PC-9 (cell line): ENCODE measurements around the gene BTBD10. TPM values are rescaled to one million over a fixed set of nuclear protein-coding genes. Genes with fewer than 3 reads are reported as not detected.

Experiments
- BruUV-seq: library from RNA; stranded (reverse); fragments of 400-500 nt; replicated peaks from 2 replicates; lab custom pipeline; 2021; lab: Mats Ljungman, UMichigan
- CTCF ChIA-PET: fragments of 300-600 bp; sonication (Branson Sonifier 250); formaldehyde crosslinking; loops from one replicate; lab custom pipeline; 2022; ENCODE audit warnings: antibody characterized with exemption; lab: Charles Lee
- POLR2A ChIA-PET: fragments of 300-600 bp; sonication (Branson Sonifier 250); formaldehyde crosslinking; loops from one replicate; lab custom pipeline; 2022; ENCODE audit warnings: antibody characterized with exemption; ENCODE audit not compliant: unreplicated experiment; lab: Charles Lee
- DNase-seq, 2 experiments: peaks; one replicate each; pipeline versions ENCODE4 v3.0.0 to v3.0.0-alpha.2; 2015 to 2022; ENCODE audit warnings: mixed read lengths in 1 of 2
- H2AFZ ChIP-seq: fragments of 200-600 bp; sonication (generic); 2 replicates; pipeline ENCODE4 v1.8.1; 2017; ENCODE audit warnings: antibody characterized with exemption
- H3F3A ChIP-seq: fragments of 200-600 bp; sonication (generic); 2 replicates; pipeline ENCODE4 v1.8.1; 2017; ENCODE audit warnings: antibody characterized with exemption, mild to moderate bottlenecking, low read depth; ENCODE audit not compliant: insufficient read depth
- H3K27ac ChIP-seq: fragments of 200-600 bp; sonication (generic); 2 replicates; pipeline ENCODE4 v1.6.1; 2016; ENCODE audit warnings: mixed run types
- H3K27me3 ChIP-seq: fragments of 200-600 bp; sonication (generic); 2 replicates; pipeline ENCODE4 v1.6.1; 2016; ENCODE audit warnings: low read depth, mixed run types; ENCODE audit not compliant: insufficient read depth
- H3K36me3 ChIP-seq: fragments of 200-600 bp; sonication (generic); 2 replicates; pipeline ENCODE4 v1.6.1; 2016; ENCODE audit warnings: low read depth, mixed run types
- H3K4me1 ChIP-seq: fragments of 200-600 bp; sonication (generic); replicated peaks from 2 replicates; pipeline ENCODE4 v1.6.1; 2016; ENCODE audit warnings: mixed run types; ENCODE audit not compliant: insufficient read depth
- H3K4me2 ChIP-seq: fragments of 200-600 bp; sonication (generic); 2 replicates; pipeline ENCODE4 v1.6.1; 2017; ENCODE audit warnings: mixed run types
- H3K4me3 ChIP-seq: fragments of 200-600 bp; sonication (generic); 2 replicates; pipeline ENCODE4 v1.6.1; 2016; ENCODE audit warnings: mixed run types
- H3K79me2 ChIP-seq: fragments of 200-600 bp; sonication (generic); 2 replicates; pipeline ENCODE4 v1.6.1; 2017; ENCODE audit warnings: low read depth, mixed run types
- H3K9me2 ChIP-seq: fragments of 200-600 bp; sonication (generic); 2 replicates; pipeline ENCODE4 v1.8.1; 2017; ENCODE audit warnings: mild to moderate bottlenecking; ENCODE audit not compliant: insufficient read depth
- H3K9me3 ChIP-seq: fragments of 200-600 bp; sonication (generic); 2 replicates; pipeline ENCODE4 v1.8.1; 2016; ENCODE audit warnings: low read depth; ENCODE audit not compliant: insufficient read depth
- H4K20me1 ChIP-seq: fragments of 200-600 bp; sonication (generic); 2 replicates; pipeline ENCODE4 v1.8.1; 2017; ENCODE audit not compliant: insufficient read depth
- EZH2 ChIP-seq: fragments of 200-600 bp; sonication (generic); IDR thresholded peaks from 2 replicates; pipeline ENCODE4 v1.8.0; 2017; ENCODE audit warnings: antibody characterized with exemption, low read depth
- intact Hi-C: fragments of 100-400 bp; cut with micrococcal nuclease; formaldehyde crosslinking; loops from one replicate; pipeline ENCODE4 v1.10.0; 2022; ENCODE audit not compliant: unreplicated experiment
- total RNA-seq: library from RNA; stranded (reverse); gene quantifications from 2 replicates; pipeline ENCODE4 v1.2.3, GENCODE V29; 2021
- TF ChIP-seq, protein P1 (sequence below): fragments of 200-600 bp; sonication (generic); conservative IDR thresholded peaks from 2 replicates; pipeline ENCODE4 v1.6.1; 2017; ENCODE audit warnings: mixed run types, antibody characterized with exemption, mild to moderate bottlenecking, moderate library complexity

The BTBD10 gene
- total RNA-seq, 1 experiment from 2014 or later = 16.5 TPM

DNA sequence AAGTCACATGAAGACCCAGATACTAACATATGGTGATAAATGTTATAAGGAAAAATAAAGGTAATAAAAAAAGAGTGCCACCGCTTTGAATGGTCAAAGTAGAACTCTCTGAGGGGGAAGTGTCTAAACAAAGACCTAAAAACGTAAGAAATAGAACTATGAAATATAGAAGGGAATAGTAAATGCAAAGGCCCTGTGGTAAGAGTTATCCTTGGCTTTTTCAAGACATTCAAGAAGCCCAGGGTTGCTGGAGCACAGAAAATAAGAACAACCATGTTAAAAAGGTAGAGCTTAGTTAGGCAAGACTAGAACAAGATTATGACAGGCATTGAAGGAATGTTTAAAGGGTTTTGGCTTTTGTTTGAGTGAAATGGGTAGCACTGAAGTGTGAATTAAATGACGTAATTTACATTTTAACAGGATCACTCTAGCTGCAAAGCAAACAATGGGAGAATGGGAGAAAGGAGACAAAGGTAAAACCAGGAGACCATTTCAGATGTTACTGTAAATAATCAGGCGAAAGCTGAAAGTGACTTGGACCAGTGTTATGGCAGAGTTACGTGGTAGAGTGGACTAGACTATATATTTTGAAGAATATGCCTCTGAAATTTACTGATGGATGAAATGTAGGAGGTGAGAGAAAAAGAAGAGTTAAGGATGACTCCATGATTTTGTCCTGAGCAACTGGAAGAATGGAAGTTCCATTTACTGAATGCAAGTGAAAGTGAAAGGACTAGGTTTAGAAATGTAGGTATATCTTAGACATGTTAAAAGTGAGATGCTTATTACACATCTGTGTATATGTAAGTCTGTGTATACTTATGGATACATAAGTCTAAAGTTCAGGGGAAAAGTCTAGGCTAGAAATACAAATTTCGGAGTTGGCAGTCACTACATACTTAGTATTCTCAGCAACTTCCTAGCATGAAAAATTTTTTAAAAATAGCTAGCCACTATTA is 28.5 kb downstream of the BTBD10 start:
- TF ChIP-seq, protein P1, sequence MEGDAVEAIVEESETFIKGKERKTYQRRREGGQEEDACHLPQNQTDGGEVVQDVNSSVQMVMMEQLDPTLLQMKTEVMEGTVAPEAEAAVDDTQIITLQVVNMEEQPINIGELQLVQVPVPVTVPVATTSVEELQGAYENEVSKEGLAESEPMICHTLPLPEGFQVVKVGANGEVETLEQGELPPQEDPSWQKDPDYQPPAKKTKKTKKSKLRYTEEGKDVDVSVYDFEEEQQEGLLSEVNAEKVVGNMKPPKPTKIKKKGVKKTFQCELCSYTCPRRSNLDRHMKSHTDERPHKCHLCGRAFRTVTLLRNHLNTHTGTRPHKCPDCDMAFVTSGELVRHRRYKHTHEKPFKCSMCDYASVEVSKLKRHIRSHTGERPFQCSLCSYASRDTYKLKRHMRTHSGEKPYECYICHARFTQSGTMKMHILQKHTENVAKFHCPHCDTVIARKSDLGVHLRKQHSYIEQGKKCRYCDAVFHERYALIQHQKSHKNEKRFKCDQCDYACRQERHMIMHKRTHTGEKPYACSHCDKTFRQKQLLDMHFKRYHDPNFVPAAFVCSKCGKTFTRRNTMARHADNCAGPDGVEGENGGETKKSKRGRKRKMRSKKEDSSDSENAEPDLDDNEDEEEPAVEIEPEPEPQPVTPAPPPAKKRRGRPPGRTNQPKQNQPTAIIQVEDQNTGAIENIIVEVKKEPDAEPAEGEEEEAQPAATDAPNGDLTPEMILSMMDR = no peak
- no peak for TF ChIP-seq EZH2
- Histone ChIP-seq H2AFZ (no peak overlapping the region), H3K9me2 (no peaks in the 10 kb centered on the region), H3F3A (no peaks in the 10 kb centered on the region), H3K36me3 (no peaks in the 10 kb centered on the region), H3K9me3 (no peaks in the 10 kb centered on the region), H3K4me1 (0 out of 2 replicates have a peak, but pooled peaks cover 4% of the 10 kb centered on the region), H3K4me2 (no peak overlapping the region), H3K27me3 (no peaks in the 10 kb centered on the region), H3K27ac (no peak overlapping the region), H4K20me1 (no peaks in the 10 kb centered on the region), H3K4me3 (no peak overlapping the region), H3K79me2 (no peaks in the 10 kb centered on the region; the same call in 1 of the 2 replicates)
- BruUV-seq = no TSS peak
- intact Hi-C loops = no loop called here
- POLR2A ChIA-PET = no interaction called here
- peak in 1 of 2 experiments; percentile 44 for DNase-seq
- CTCF ChIA-PET = no interaction called here

DNA sequence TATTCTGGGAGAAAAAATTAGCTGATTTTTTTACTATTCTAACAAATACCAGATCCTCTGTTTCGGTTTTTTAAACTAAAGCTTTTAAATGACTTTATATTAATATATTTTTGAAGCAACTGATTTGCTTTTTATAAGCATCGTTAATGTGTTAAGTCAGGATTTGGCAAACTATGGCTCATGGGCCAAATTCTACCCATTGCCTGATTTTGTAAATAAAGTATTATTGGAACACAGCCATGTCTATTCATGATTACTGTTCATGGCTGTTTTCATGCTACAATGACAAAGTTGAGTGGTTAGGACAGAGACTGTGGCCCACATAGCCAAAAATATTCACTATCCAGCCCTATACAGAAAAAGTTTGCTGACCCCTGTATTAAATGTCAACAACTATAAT is 29.6 kb downstream of the BTBD10 start:
- Histone ChIP-seq H3K4me1 (0 out of 2 replicates have a peak, but pooled peaks cover 4% of the 10 kb centered on the region), H3K36me3 (no peaks in the 10 kb centered on the region), H4K20me1 (no peaks in the 10 kb centered on the region), H3K27me3 (no peaks in the 10 kb centered on the region), H3K4me2 (no peak overlapping the region), H3K9me2 (no peaks in the 10 kb centered on the region), H2AFZ (no peak overlapping the region), H3K79me2 (peaks cover 3% of the 10 kb centered on the region; the same call in 1 of the 2 replicates), H3K9me3 (no peaks in the 10 kb centered on the region; the same call in 1 of the 2 replicates), H3F3A (no peaks in the 10 kb centered on the region), H3K4me3 (no peak overlapping the region), H3K27ac (no peak overlapping the region)
- CTCF ChIA-PET = no interaction called here
- TF ChIP-seq, protein P1 = no peak
- no peak for TF ChIP-seq EZH2
- BruUV-seq = no TSS peak
- no peak for DNase-seq
- POLR2A ChIA-PET = no interaction called here
- intact Hi-C loops = no loop called here

DNA sequence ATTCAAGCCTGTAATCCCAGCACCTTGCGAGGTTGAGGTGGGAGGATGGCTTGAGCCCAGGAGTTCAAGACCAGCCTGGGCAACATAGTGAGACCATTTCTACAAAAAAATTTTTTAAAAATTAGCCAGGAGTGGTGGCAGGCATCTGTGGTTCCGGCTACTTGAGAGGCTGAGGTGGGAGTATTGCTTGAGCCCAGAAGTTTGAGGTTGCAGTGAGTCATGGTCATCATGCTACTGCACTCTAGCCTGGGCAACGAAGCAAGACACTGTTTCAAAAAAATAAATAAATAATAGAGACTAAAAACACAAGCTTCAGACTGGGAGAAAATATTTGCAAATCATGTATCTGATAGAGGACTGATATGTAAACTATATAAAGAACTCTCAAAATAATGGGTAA is 33.2 kb downstream of the BTBD10 start:
- no peaks in the 10 kb centered on the region; the same call in 1 of the 2 replicates for H3K9me3 ChIP-seq
- intact Hi-C loops = no loop called here
- H3K4me3 ChIP-seq = no peak overlapping the region
- ChIA-PET CTCF (no interaction called here), POLR2A (interaction anchor here (0.7 kb wide), 1 partner anchor 44 kb away, joined by 4 read pairs; no protein-coding TSS in a partner anchor)
- H3K4me1 ChIP-seq = 0 out of 2 replicates have a peak, but pooled peaks cover 4% of the 10 kb centered on the region
- no peaks in the 10 kb centered on the region for H3F3A ChIP-seq
- H3K36me3 ChIP-seq = no peaks in the 10 kb centered on the region
- DNase-seq = no peak
- H3K4me2 ChIP-seq = no peak overlapping the region
- no peak overlapping the region for H2AFZ ChIP-seq
- H3K79me2 ChIP-seq = peaks cover 7% of the 10 kb centered on the region; the same call in 1 of the 2 replicates
- TF ChIP-seq, protein P1 = no peak
- no peak for TF ChIP-seq EZH2
- no peaks in the 10 kb centered on the region for H4K20me1 ChIP-seq
- no peaks in the 10 kb centered on the region for H3K9me2 ChIP-seq
- no peaks in the 10 kb centered on the region for H3K27me3 ChIP-seq
- no peak overlapping the region for H3K27ac ChIP-seq
- BruUV-seq = no TSS peak
